Measurements from ENCODE around the gene DNM2.

GRCh38 chr19:10780368-10780767, 62.5 kb downstream of the DNM2 start:
- TF ChIP-seq FOXM1 (IDR thresholded peaks at IDR 0.05; ENCODE audit: borderline replicate concordance) (no peak), FOXA1 (IDR thresholded peaks at IDR 0.05) (no peak), SUZ12 (IDR thresholded peaks at IDR 0.05) (no peak), NFRKB (IDR thresholded peaks at IDR 0.05) (no peak), LEF1 (IDR thresholded peaks at IDR 0.05; ENCODE audit: borderline replicate concordance) (no peak), BHLHE40 (IDR thresholded peaks at IDR 0.05; ENCODE audit: borderline replicate concordance) (no peak), ARNT (IDR thresholded peaks at IDR 0.05) (no peak), FOXK2 (IDR thresholded peaks at IDR 0.05) (no peak), CTBP1 (IDR thresholded peaks at IDR 0.05; ENCODE audit: borderline replicate concordance) (no peak)

All from HEK293T (cell line).